ENCODE data around the gene UPF2. TPM values are rescaled to one million over a fixed set of nuclear protein-coding genes. Genes with fewer than 3 reads are reported as not detected.

Gene UPF2
- total and polyA plus RNA-seq, 2 of the 4 experiments (the other 2 are of a cell fraction): 9.2 to 14.3 TPM

DNA sequence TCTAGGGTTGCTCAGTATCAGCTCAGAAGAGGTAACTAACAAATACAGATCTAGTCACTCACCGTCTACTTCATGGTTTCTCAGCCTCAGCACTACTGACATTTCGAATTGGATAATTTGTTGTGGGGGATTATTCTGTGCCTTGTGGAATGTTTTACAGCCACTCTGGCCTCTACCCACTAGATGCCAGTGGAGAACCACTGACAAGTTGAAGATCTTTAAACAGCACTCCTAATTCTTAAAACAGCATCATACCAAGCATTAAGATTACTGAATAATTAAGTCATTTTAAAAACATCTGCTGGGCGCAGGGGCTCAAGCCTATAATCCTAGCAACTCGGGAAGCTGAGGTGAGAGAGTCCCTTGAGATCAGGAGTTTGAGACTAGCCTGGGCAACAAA is 82.6 kb downstream of the UPF2 start:
- in situ Hi-C loops (cut with MboI; ENCODE audit: low sequenced_read_pairs) (no loop called here), intact Hi-C loops (cut with micrococcal nuclease) (no loop called here), dilution Hi-C loops (cut with HindIII; ENCODE audit: low sequenced_read_pairs, unreplicated experiment) (no loop called here)
- no peak overlapping the region for H3K14ac ChIP-seq (replicated peaks; ENCODE audit: low read depth, low read length)
- H2BK15ac ChIP-seq (ENCODE audit: low read depth, low read length): no peak overlapping the region
- H2BK5ac ChIP-seq (ENCODE audit: low read depth, low read length, poor library complexity, severe bottlenecking): no peak overlapping the region
- DNase-seq (no peak), ATAC-seq (ENCODE audit: low read depth) (no peak)
- no peak overlapping the region for H3K4ac ChIP-seq (ENCODE audit: low read depth, low read length)
- no peaks in the 10 kb centered on the region for H3K4me1 ChIP-seq (ENCODE audit: control insufficient read depth, insufficient read depth, low read length)
- no peaks in the 10 kb centered on the region for H3K9me1 ChIP-seq (ENCODE audit: insufficient read depth, low read length)
- no peak overlapping the region for H2AK5ac ChIP-seq (ENCODE audit: low read depth, low read length)
- peaks cover 40% of the 10 kb centered on the region for H3K36me3 ChIP-seq (ENCODE audit: control insufficient read depth, insufficient read depth, low read length)
- ChIA-PET CTCF (interaction anchor here (0.7 kb wide), 1 partner anchor 26 kb away, joined by 3 read pairs; no protein-coding TSS in a partner anchor), POLR2A (ENCODE audit: unreplicated experiment) (no interaction called here)
- no peak overlapping the region for H3K23ac ChIP-seq (ENCODE audit: low read depth, low read length)
- WGBS, 2 experiments (ENCODE audit: extremely low coverage in 2 of 2, insufficient read length in 1 of 2): no CpG with 5 or more reads among the region's 4 CpGs
- BruUV-seq (replicated peaks): no TSS peak
- no peak overlapping the region for H3K9ac ChIP-seq (ENCODE audit: low read depth, low read length)
- H2AK9ac ChIP-seq (replicated peaks; ENCODE audit: low read depth, low read length, poor library complexity): no peak overlapping the region
- H3K79me1 ChIP-seq (ENCODE audit: low read depth in 1 of 2, low read length in 2 of 2): no peaks in the 10 kb centered on the region
- H3K4me2 ChIP-seq (ENCODE audit: low read depth, low read length): no peak overlapping the region
- H3K27ac ChIP-seq (ENCODE audit: insufficient read depth, low read length): no peak overlapping the region
- H4K20me1 ChIP-seq (ENCODE audit: insufficient read depth, low read length): no peaks in the 10 kb centered on the region
- H3K4me3 ChIP-seq (ENCODE audit: insufficient read depth, low read depth, low read length): no peak overlapping the region
- H2BK20ac ChIP-seq (ENCODE audit: low read depth, low read length): no peak overlapping the region
- no peak overlapping the region for H4K5ac ChIP-seq (ENCODE audit: low read depth, low read length)
- no peaks in the 10 kb centered on the region for H3K27me3 ChIP-seq (ENCODE audit: control insufficient read depth, insufficient read depth, low read length)
- no peak overlapping the region for H3K18ac ChIP-seq (ENCODE audit: low read depth, low read length)
- no peak overlapping the region for H2BK120ac ChIP-seq (ENCODE audit: low read depth, low read length)
- H3K9me3 ChIP-seq (ENCODE audit: control insufficient read depth, insufficient read depth, low read length): no peaks in the 10 kb centered on the region
- no peak overlapping the region for H2AFZ ChIP-seq (replicated peaks; ENCODE audit: low read length, poor library complexity)
- no peak overlapping the region for H4K91ac ChIP-seq (ENCODE audit: insufficient read depth, low read depth, low read length)
- H4K8ac ChIP-seq (ENCODE audit: low read depth in 2 of 2, low read length in 2 of 2): no peak overlapping the region
- TF ChIP-seq FOS (IDR thresholded peaks at IDR 0.05; ENCODE audit: low read depth, low read length) (no peak), CHD1 (IDR thresholded peaks at IDR 0.05; ENCODE audit: low read depth, low read length) (no peak)
- no peak overlapping the region for H3K56ac ChIP-seq (ENCODE audit: extremely low read depth, insufficient read depth, low read length)
